Trophoblast cell (in vitro differentiated cells and primary cell): Measurements from ENCODE around the gene HDAC7.

Source experiments
- DNase-seq, 2 donors: peaks; one replicate each; pipeline ENCODE4 v3.0.0-alpha.2; 2016
- H2AFZ ChIP-seq: 2 replicates; pipeline ENCODE4 v1.6.1; 2013; ENCODE audit warnings: low read length, moderate library complexity, mild to moderate bottlenecking; ENCODE audit not compliant: insufficient read depth, poor library complexity
- H2AK5ac ChIP-seq: 2 replicates; pipeline ENCODE4 v1.6.1; 2013; ENCODE audit warnings: mild to moderate bottlenecking, low read length
- H2BK120ac ChIP-seq: 2 replicates; pipeline ENCODE4 v1.6.1; 2013; ENCODE audit warnings: low read length, mild to moderate bottlenecking, moderate library complexity; ENCODE audit not compliant: insufficient read depth, poor library complexity
- H2BK12ac ChIP-seq: 2 replicates; pipeline ENCODE4 v1.6.1; 2013; ENCODE audit warnings: mild to moderate bottlenecking, low read length, moderate library complexity
- H2BK5ac ChIP-seq: 2 replicates; pipeline ENCODE4 v1.6.1; 2013; ENCODE audit warnings: low read length, low read depth, moderate library complexity, mild to moderate bottlenecking; ENCODE audit not compliant: poor library complexity
- H3K14ac ChIP-seq: 2 replicates; pipeline ENCODE4 v1.6.1; 2013; ENCODE audit warnings: mild to moderate bottlenecking, low read length
- H3K18ac ChIP-seq: 2 replicates; pipeline ENCODE4 v1.6.1; 2013; ENCODE audit warnings: mild to moderate bottlenecking, low read length
- H3K23ac ChIP-seq: 2 replicates; pipeline ENCODE4 v1.6.1; 2013; ENCODE audit warnings: low read length
- H3K27ac ChIP-seq: 2 replicates; pipeline ENCODE4 v1.5.1; 2013; ENCODE audit warnings: low read depth, mild to moderate bottlenecking, inconsistent platforms, low read length, moderate library complexity
- H3K27me3 ChIP-seq: 2 replicates; pipeline ENCODE4 v1.6.1; 2013; ENCODE audit warnings: inconsistent platforms, mild to moderate bottlenecking, low read length, moderate library complexity; ENCODE audit not compliant: insufficient read depth
- H3K36me3 ChIP-seq, 2 experiments: 1 replicate in 1 of 2; 2 replicates in 1 of 2; pipeline ENCODE4 v1.6.1; 2013; ENCODE audit warnings: low read length in 2 of 2, mild to moderate bottlenecking in 2 of 2, moderate library complexity in 1 of 2; ENCODE audit not compliant: insufficient read depth in 2 of 2, control insufficient read depth in 1 of 2
- H3K4ac ChIP-seq: 2 replicates; pipeline ENCODE4 v1.6.1; 2013; ENCODE audit warnings: low read depth, mild to moderate bottlenecking, low read length, moderate library complexity
- H3K4me1 ChIP-seq, 2 experiments: 1 replicate in 1 of 2; 2 replicates in 1 of 2; pipeline ENCODE4 v1.6.1; 2013; ENCODE audit warnings: low read length in 2 of 2, mild to moderate bottlenecking in 2 of 2, moderate library complexity in 1 of 2; ENCODE audit not compliant: insufficient read depth in 2 of 2, control insufficient read depth in 1 of 2
- H3K4me2 ChIP-seq: 2 replicates; pipeline ENCODE4 v1.6.1; 2013; ENCODE audit warnings: inconsistent platforms, mild to moderate bottlenecking, low read length, moderate library complexity
- H3K4me3 ChIP-seq: 2 replicates; pipeline ENCODE4 v1.5.1; 2013; ENCODE audit warnings: mild to moderate bottlenecking, low read depth, low read length, inconsistent platforms
- H3K79me1 ChIP-seq: one replicate; pipeline ENCODE4 v1.6.1; 2013; ENCODE audit warnings: low read length
- H3K79me2 ChIP-seq: 2 replicates; pipeline ENCODE4 v1.6.1; 2013; ENCODE audit warnings: low read length, mild to moderate bottlenecking; ENCODE audit not compliant: control insufficient read depth, insufficient read depth, poor library complexity
- H3K9ac ChIP-seq: 2 replicates; pipeline ENCODE4 v1.6.1; 2013; ENCODE audit warnings: mild to moderate bottlenecking, low read length
- H3K9me3 ChIP-seq: 2 replicates; pipeline ENCODE4 v1.6.1; 2013; ENCODE audit warnings: low read depth, mild to moderate bottlenecking, control low read depth, inconsistent platforms, low read length; ENCODE audit not compliant: insufficient read depth
- H4K12ac ChIP-seq: 2 replicates; pipeline ENCODE4 v1.6.1; 2013; ENCODE audit warnings: low read depth, mild to moderate bottlenecking, low read length, moderate library complexity
- H4K8ac ChIP-seq: 2 replicates; pipeline ENCODE4 v1.6.1; 2013; ENCODE audit warnings: low read depth, mild to moderate bottlenecking, low read length, moderate library complexity
- H4K91ac ChIP-seq: one replicate; pipeline ENCODE4 v1.6.1; 2013; ENCODE audit warnings: low read depth, mild to moderate bottlenecking, low read length, moderate library complexity
- WGBS: extraction: QIAGEN DNeasy Blood & Tissue Kit; methylation state at CpG from one replicate; pipeline ENCODE4 v1.1.7; 2013; ENCODE audit warnings: missing lambda C conversion rate; ENCODE audit not compliant: insufficient read length, insufficient coverage; ENCODE audit errors: extremely low coverage; 5-methylcytosine and 5-hydroxymethylcytosine counted together

HDAC7 gene

DNA sequence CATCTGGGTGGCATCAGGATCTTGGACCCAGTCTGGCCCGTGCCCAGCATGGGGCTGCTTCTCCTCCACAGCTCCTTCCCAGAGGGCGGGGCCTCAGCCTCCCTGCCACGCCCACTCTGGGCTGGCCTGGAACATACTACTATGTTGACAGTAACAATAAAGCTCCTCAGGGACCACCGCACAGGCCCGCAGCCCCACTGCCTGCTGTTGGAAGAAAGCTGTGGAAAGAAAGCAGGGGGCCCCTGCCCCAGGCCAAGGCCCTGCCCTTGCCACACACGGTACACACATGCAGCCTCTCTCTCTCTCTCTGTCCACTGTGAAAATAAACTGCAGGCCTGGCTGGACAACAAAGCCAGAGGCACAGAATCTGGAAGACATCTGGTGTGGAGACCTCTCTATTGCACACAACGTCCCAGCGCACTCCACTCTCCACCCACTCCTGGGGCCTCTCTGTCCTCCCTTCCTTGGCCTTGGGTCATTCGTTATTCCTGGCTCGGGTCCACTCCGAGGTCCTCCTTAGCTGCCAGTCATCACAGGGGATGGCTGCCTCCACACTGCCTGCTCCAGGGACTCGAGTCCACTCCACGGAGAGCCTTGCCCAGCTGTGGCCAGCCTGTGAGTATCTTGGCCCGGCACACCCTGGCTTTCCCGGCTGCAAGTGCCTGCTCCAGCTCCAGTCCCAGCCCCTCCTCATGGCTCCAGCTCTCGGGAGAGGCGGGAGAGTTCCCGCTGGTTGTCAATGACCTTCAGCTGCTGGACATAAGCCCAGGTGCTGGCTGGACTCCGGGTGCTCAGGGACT is 82.6 kb downstream of the HDAC7 start:
- no peak overlapping the region for H4K8ac ChIP-seq
- no peak overlapping the region for H3K18ac ChIP-seq
- no peak overlapping the region for H4K91ac ChIP-seq
- H3K9me3 ChIP-seq = peaks cover 2% of the 10 kb centered on the region
- WGBS = no CpG with 5 or more reads among the region's 19 CpGs
- no peak overlapping the region for H4K12ac ChIP-seq
- no peak overlapping the region for H3K4me2 ChIP-seq
- DNase-seq = no peak
- H3K9ac ChIP-seq = no peak overlapping the region
- H3K4ac ChIP-seq = no peak overlapping the region
- no peak overlapping the region for H2AFZ ChIP-seq
- H3K27ac ChIP-seq = no peak overlapping the region
- H3K79me1 ChIP-seq = no peaks in the 10 kb centered on the region
- no peak overlapping the region for H3K14ac ChIP-seq
- no peak overlapping the region for H2BK120ac ChIP-seq
- no peak overlapping the region for H2BK12ac ChIP-seq
- H3K4me1 ChIP-seq = peaks cover 0 to 3% of the 10 kb centered on the region in 2 experiments
- H2BK5ac ChIP-seq = no peak overlapping the region
- H3K23ac ChIP-seq = no peak overlapping the region
- H3K36me3 ChIP-seq = no peaks in the 10 kb centered on the region
- no peaks in the 10 kb centered on the region for H3K79me2 ChIP-seq
- no peaks in the 10 kb centered on the region for H3K27me3 ChIP-seq
- H2AK5ac ChIP-seq = no peak overlapping the region
- H3K4me3 ChIP-seq = no peak overlapping the region

DNA sequence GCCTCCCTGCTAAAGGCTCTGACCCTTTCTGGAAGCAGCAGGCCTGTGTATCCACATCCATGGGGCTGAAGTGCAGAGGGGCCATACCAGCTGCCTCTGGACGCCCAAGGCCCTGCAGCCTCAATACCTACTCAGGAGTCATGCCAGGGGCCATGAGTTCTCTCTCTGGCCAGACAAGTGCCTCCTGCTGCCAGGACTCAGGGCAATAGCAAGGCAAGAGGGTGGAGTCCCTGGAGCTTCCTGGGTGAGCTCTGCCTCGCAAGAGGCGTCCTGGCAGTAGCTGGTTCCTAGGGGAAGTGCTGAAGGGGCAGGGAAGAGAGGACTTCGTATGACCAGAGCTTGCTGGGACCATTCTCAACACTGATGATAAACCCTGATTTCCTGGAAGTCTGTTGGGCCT is 83.5 kb downstream of the HDAC7 start:
- WGBS = no CpG with 5 or more reads among the region's 4 CpGs

DNA sequence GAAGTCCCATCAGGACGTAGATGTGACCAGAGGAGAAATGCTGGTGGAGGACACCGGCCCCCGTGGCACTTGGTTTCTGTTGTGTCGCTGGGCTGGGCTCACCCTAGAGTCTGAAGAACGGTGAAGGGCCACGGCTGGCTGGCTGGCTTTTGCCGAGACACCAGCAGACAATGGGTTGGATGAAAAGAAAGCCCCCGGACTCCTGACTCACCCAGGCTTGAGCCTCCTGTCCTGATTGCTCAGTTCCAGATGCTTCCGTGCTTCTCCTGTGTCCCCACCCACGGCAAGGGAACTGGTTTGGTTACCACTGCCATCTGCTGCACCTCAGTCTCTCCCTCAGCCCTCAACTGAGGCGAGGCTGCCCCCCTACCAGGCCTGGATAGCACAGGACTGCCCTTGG is 84.1 kb downstream of the HDAC7 start:
- H3K27me3 ChIP-seq = no peaks in the 10 kb centered on the region
- H3K4ac ChIP-seq = no peak overlapping the region
- no peak overlapping the region for H2AFZ ChIP-seq
- WGBS = no CpG with 5 or more reads among the region's 11 CpGs
- no peak overlapping the region for H4K8ac ChIP-seq
- peak in 1 of 2 donors; percentile 18 for DNase-seq
- no peak overlapping the region for H3K9ac ChIP-seq
- no peak overlapping the region for H2AK5ac ChIP-seq
- no peaks in the 10 kb centered on the region for H3K79me2 ChIP-seq
- no peak overlapping the region for H2BK5ac ChIP-seq
- no peak overlapping the region for H3K23ac ChIP-seq
- no peaks in the 10 kb centered on the region for H3K36me3 ChIP-seq
- peaks cover 0 to 3% of the 10 kb centered on the region in 2 experiments for H3K4me1 ChIP-seq
- H2BK12ac ChIP-seq = no peak overlapping the region
- no peak overlapping the region for H4K12ac ChIP-seq
- no peak overlapping the region for H3K27ac ChIP-seq
- H3K9me3 ChIP-seq = peaks cover 2% of the 10 kb centered on the region
- no peak overlapping the region for H3K4me2 ChIP-seq
- H3K4me3 ChIP-seq = no peak overlapping the region
- H3K14ac ChIP-seq = no peak overlapping the region
- H3K79me1 ChIP-seq = no peaks in the 10 kb centered on the region
- no peak overlapping the region for H4K91ac ChIP-seq
- H3K18ac ChIP-seq = no peak overlapping the region
- H2BK120ac ChIP-seq = no peak overlapping the region

More for the DNA sequence above, 83.5 kb downstream of the HDAC7 start:
- no peak overlapping the region for H3K4me2 ChIP-seq
- peaks cover 2% of the 10 kb centered on the region for H3K9me3 ChIP-seq
- H3K4me1 ChIP-seq = peaks cover 0 to 3% of the 10 kb centered on the region in 2 experiments
- H3K79me1 ChIP-seq = no peaks in the 10 kb centered on the region
- no peak overlapping the region for H3K4me3 ChIP-seq
- H4K12ac ChIP-seq = no peak overlapping the region
- no peak overlapping the region for H2BK120ac ChIP-seq
- no peaks in the 10 kb centered on the region for H3K79me2 ChIP-seq
- H2AK5ac ChIP-seq = no peak overlapping the region
- no peak for DNase-seq
- H2BK5ac ChIP-seq = no peak overlapping the region
- H3K23ac ChIP-seq = no peak overlapping the region
- H3K14ac ChIP-seq = no peak overlapping the region
- no peak overlapping the region for H3K4ac ChIP-seq
- H2AFZ ChIP-seq = no peak overlapping the region
- no peak overlapping the region for H3K9ac ChIP-seq
- H3K27me3 ChIP-seq = no peaks in the 10 kb centered on the region
- no peaks in the 10 kb centered on the region for H3K36me3 ChIP-seq
- no peak overlapping the region for H3K18ac ChIP-seq
- no peak overlapping the region for H3K27ac ChIP-seq
- H4K91ac ChIP-seq = no peak overlapping the region
- H4K8ac ChIP-seq = no peak overlapping the region
- H2BK12ac ChIP-seq = no peak overlapping the region

DNA sequence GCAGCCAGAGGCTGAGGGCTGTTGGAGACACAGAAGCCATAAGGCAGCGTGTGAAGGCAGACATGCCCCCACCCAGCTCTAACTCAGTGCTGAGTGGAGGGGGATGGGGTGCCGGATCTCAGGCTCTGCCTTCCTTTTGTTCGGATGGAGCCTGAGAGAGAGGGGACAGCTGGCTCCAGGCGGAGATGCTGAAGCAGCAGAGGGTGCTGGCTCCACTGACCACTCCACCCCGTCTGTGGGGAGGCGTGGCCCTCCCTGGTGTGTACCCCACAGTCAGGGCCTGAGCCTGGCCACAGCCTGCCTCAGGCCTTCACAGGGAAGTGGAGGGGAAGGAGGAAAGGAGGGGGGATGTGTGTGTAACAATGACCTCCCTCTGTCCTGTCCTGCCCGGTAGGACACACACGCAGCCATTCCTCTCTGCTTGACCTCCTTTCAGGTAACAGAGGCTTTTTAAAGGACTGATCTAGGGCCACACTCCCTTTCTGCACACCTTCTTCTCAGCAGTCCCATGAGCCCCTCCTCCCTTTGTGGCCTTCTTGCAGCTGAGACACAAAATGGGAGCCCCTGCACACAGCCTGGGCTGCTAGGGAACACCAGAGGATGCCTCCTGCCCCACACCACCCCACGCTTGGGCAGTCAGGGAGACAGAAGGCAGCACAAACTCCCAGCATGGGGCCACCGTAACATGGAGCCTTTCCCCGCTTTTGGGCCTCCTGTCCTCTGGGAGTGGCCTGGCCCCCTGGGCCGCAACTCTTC is 84.8 kb downstream of the HDAC7 start:
- Histone ChIP-seq H2AFZ (peak overlapping the region; percentile 18), H3K79me2 (no peaks in the 10 kb centered on the region), H3K9me3 (peaks cover 2% of the 10 kb centered on the region), H3K4me2 (no peak overlapping the region), H3K27me3 (no peaks in the 10 kb centered on the region), H3K36me3 (no peaks in the 10 kb centered on the region), H3K27ac (no peak overlapping the region), H3K23ac (no peak overlapping the region), H2BK12ac (no peak overlapping the region), H3K4ac (no peak overlapping the region), H3K18ac (no peak overlapping the region), H4K91ac (peak overlapping the region; percentile 5), H2BK120ac (no peak overlapping the region), H3K79me1 (no peaks in the 10 kb centered on the region), H4K12ac (no peak overlapping the region), H3K4me3 (no peak overlapping the region), H4K8ac (no peak overlapping the region), H2BK5ac (no peak overlapping the region), H2AK5ac (no peak overlapping the region), H3K14ac (peak overlapping the region; percentile 1), H3K9ac (no peak overlapping the region), H3K4me1 (peaks cover 0 to 3% of the 10 kb centered on the region in 2 experiments)
- no peak for DNase-seq
- WGBS = no CpG with 5 or more reads among the region's 12 CpGs
